Type B pancreatic cell (in vitro differentiated cells): ENCODE results near the gene PPP1R12A. TPM values are rescaled to one million over a fixed set of nuclear protein-coding genes. Genes with fewer than 3 reads are reported as not detected.

ENCODE experiments used
- DNase-seq: peaks from one replicate; pipeline ENCODE4 v3.0.0; 2021; ENCODE audit warnings: mixed read lengths; ENCODE audit not compliant: unreplicated experiment; ENCODE audit errors: extremely low spot score
- H3K27ac Mint-ChIP-seq: 2 replicates; pipeline ENCODE4 v1.8.0; 2021; ENCODE audit warnings: mild to moderate bottlenecking, mixed read lengths
- H3K27me3 Mint-ChIP-seq: 2 replicates; pipeline ENCODE4 v1.8.0; 2021; ENCODE audit warnings: mixed read lengths
- H3K36me3 Mint-ChIP-seq: 2 replicates; pipeline ENCODE4 v1.8.0; 2021; ENCODE audit warnings: mixed read lengths
- H3K4me1 Mint-ChIP-seq: one replicate; pipeline ENCODE4 v1.8.0; 2021; ENCODE audit warnings: mixed read lengths; ENCODE audit not compliant: unreplicated experiment
- H3K4me3 Mint-ChIP-seq: 2 replicates; pipeline ENCODE4 v1.8.0; 2021; ENCODE audit warnings: mild to moderate bottlenecking, mixed read lengths
- H3K9me3 Mint-ChIP-seq: 2 replicates; pipeline ENCODE4 v1.8.0; 2021; ENCODE audit warnings: mixed read lengths
- CTCF ChIP-seq: fragments of 200-600 bp; sonication (generic); conservative IDR thresholded peaks from 2 replicates; pipeline ENCODE4 v1.5.0; 2021; ENCODE audit warnings: antibody characterized with exemption, mild to moderate bottlenecking
- total RNA-seq: library from RNA; stranded (reverse); gene quantifications from 2 replicates; pipeline ENCODE4 v1.2.1, GENCODE V29; 2021; ENCODE audit warnings: low replicate concordance

The PPP1R12A gene
- total RNA-seq, 1 donor from 2014 or later, result 78.2 TPM

GRCh38 chr12:79933532-79934264, 1.2 kb downstream of the PPP1R12A start:
- DNase-seq, result no peak
- Mint-ChIP-seq H3K27me3 (no peaks in the 10 kb centered on the region), H3K27ac (peak overlapping the region; percentile 92), H3K9me3 (no peaks in the 10 kb centered on the region), H3K4me3 (peak overlapping the region; percentile 89), H3K36me3 (peaks cover 5% of the 10 kb centered on the region), H3K4me1 (peaks cover 27% of the 10 kb centered on the region)
- TF ChIP-seq CTCF, result no peak

DNA sequence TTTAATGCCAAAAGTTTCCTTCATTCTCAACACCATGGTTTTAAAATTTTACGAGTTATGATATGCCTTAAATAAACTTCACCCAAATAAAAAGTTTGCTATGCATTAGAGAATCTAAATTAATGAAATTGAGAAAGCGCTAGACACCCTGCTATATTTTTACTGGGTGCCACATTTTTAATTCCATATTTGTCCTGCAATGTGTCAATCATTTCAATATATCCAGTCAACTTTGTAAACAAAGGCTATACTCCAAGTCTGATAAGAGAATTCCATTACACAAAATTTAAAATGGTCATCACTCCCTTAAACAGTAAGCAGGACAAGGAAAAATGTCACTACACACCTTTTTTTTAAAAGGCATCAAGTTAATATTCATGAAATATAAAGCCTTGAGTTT, 1.9 kb downstream of the PPP1R12A start:
- Mint-ChIP-seq H3K27me3 (no peaks in the 10 kb centered on the region), H3K4me3 (peak overlapping the region; percentile 89), H3K36me3 (peaks cover 5% of the 10 kb centered on the region), H3K27ac (peak overlapping the region; percentile 92), H3K9me3 (no peaks in the 10 kb centered on the region), H3K4me1 (peaks cover 27% of the 10 kb centered on the region)
- TF ChIP-seq CTCF, result no peak
- DNase-seq, result no peak

DNA sequence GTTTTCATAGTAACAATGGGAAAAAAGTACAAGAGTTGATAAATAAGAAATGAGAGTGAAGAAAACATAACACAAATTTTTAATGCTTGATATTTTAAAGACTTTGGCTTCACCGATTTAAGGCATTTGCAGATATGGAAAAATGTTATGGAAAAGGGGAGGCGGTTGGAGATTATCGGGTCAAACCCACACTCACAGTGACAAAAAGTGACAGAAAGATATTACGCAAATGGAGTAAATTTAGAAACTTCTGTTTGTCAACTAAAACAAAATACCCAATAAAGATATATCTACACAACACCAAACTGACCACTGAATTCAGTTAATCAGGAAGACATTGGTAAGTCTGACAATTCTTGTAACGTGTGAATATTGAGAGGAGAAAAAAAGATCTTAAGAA, 2.5 kb downstream of the PPP1R12A start:
- no peak for TF ChIP-seq CTCF
- H3K9me3 Mint-ChIP-seq, result no peaks in the 10 kb centered on the region
- H3K4me1 Mint-ChIP-seq, result peaks cover 27% of the 10 kb centered on the region
- H3K36me3 Mint-ChIP-seq, result peaks cover 5% of the 10 kb centered on the region
- H3K27me3 Mint-ChIP-seq, result no peaks in the 10 kb centered on the region
- no peak for DNase-seq
- H3K4me3 Mint-ChIP-seq, result peak overlapping the region; percentile 89
- peak overlapping the region; percentile 57 for H3K27ac Mint-ChIP-seq

- Mint-ChIP-seq H3K36me3 (peaks cover 5% of the 10 kb centered on the region), H3K4me3 (no peak overlapping the region), H3K4me1 (peaks cover 22% of the 10 kb centered on the region), H3K9me3 (no peaks in the 10 kb centered on the region), H3K27me3 (no peaks in the 10 kb centered on the region), H3K27ac (no peak overlapping the region)
- no peak for DNase-seq
- TF ChIP-seq CTCF, result no peak
Measured at GRCh38 chr12:79929065-79929464, 5.8 kb downstream of the PPP1R12A start.

GRCh38 chr12:79927772-79928474, 7.0 kb downstream of the PPP1R12A start:
- no peak overlapping the region for H3K4me3 Mint-ChIP-seq
- no peaks in the 10 kb centered on the region for H3K27me3 Mint-ChIP-seq
- no peak for DNase-seq
- no peak overlapping the region for H3K27ac Mint-ChIP-seq
- H3K9me3 Mint-ChIP-seq, result no peaks in the 10 kb centered on the region
- TF ChIP-seq CTCF, result no peak
- peaks cover 5% of the 10 kb centered on the region for H3K36me3 Mint-ChIP-seq
- H3K4me1 Mint-ChIP-seq, result peaks cover 19% of the 10 kb centered on the region
